K562 (cell line): ENCODE measurements around the gene CSTPP1. TPM values are rescaled to one million over a fixed set of nuclear protein-coding genes. Genes with fewer than 3 reads are reported as not detected.

Experiments
- ATAC-seq: fragments of 200-7000 bp; cut with Tn5 transposase; 3 replicates; pipeline ENCODE4 v1.9.1; 2020; ENCODE audit warnings: moderate library complexity
- BruUV-seq: library from RNA; stranded (reverse); fragments of 400-500 nt; replicated peaks from 2 replicates; lab custom pipeline; 2021; lab: Mats Ljungman, UMichigan
- CTCF ChIA-PET: fragments of 300-600 bp; formaldehyde crosslinking; extraction: SDS; loops from one replicate; lab custom pipeline; 2021; ENCODE audit warnings: low intra/inter-chr PET ratio; lab: Yijun Ruan, JAX
- POLR2A ChIA-PET: fragments of 300-600, 350-650 bp; sonication (Branson Sonifier 250); formaldehyde crosslinking; extraction: SDS; loops from one replicate; lab custom pipeline; 2021; ENCODE audit warnings: antibody characterized with exemption, inconsistent platforms; lab: Yijun Ruan, JAX
- DNase-seq, 4 experiments: peaks; one replicate each; pipeline versions ENCODE4 v3.0.0 to v3.0.0-alpha.2; 2011 to 2018; ENCODE audit warnings: low spot score in 3 of 4, mixed read lengths in 3 of 4; ENCODE audit errors: extremely low read depth in 1 of 4
- FAIRE-seq: peaks from 2 replicates; lab custom pipeline; 2011; peaks lifted over from hg19 to GRCh38; lab: Jason Lieb, UNC
- H2AFZ ChIP-seq: 2 replicates; pipeline ENCODE4 v1.6.0; 2011; ENCODE audit warnings: low read depth, low read length, control low read depth, inconsistent platforms
- H3K27ac ChIP-seq: fragments of 200-600 bp; 3 replicates; pipeline ENCODE4 v1.8.0; 2011; ENCODE audit warnings: low read depth, mild to moderate bottlenecking, control low read depth, inconsistent platforms, low read length, moderate library complexity, mixed read lengths; ENCODE audit errors: extremely low read depth
- H3K27me3 ChIP-seq, 2 experiments: fragments of 300-600 bp in 1 of 2; 2 replicates in 1 of 2; 3 replicates in 1 of 2; pipeline versions ENCODE4 v1.6.0 to v1.8.0; 2011; ENCODE audit warnings: inconsistent platforms in 2 of 2, low read length in 2 of 2, mild to moderate bottlenecking in 1 of 2, mixed read lengths in 1 of 2, moderate library complexity in 1 of 2; ENCODE audit not compliant: control insufficient read depth in 2 of 2, insufficient read depth in 2 of 2
- H3K36me3 ChIP-seq: fragments of 300-600 bp; 3 replicates; pipeline ENCODE4 v1.8.0; 2011; ENCODE audit warnings: mild to moderate bottlenecking, low read length, inconsistent platforms; ENCODE audit not compliant: control insufficient read depth, insufficient read depth
- H3K4me1 ChIP-seq, 2 experiments: fragments of 200-600 bp in 1 of 2; replicated peaks in 1 of 2; 2 replicates in 1 of 2; 3 replicates in 1 of 2; pipeline versions ENCODE4 v1.5.1 to v1.8.0; 2011; ENCODE audit warnings: inconsistent platforms in 2 of 2, low read length in 2 of 2, mild to moderate bottlenecking in 1 of 2, mixed read lengths in 1 of 2, moderate library complexity in 1 of 2; ENCODE audit not compliant: control insufficient read depth in 2 of 2, insufficient read depth in 2 of 2
- H3K4me2 ChIP-seq: 2 replicates; pipeline ENCODE4 v1.6.1; 2011; ENCODE audit warnings: low read length, control low read depth, inconsistent platforms, mixed read lengths; ENCODE audit not compliant: insufficient read depth
- H3K4me3 ChIP-seq: fragments of 200-600 bp; sonication (generic), shearing (Covaris generic); 2 replicates; pipeline ENCODE4 v1.5.1; 2016; ENCODE audit warnings: control low read depth, inconsistent platforms
- H3K79me2 ChIP-seq: fragments of 200-600 bp; 3 replicates; pipeline ENCODE4 v1.8.0; 2011; ENCODE audit warnings: low read length, inconsistent platforms; ENCODE audit not compliant: control insufficient read depth, insufficient read depth
- H3K9ac ChIP-seq, 2 experiments: 2 replicates each; pipeline versions ENCODE4 v1.6.0 to v1.6.1; 2011; ENCODE audit warnings: low read depth in 2 of 2, low read length in 2 of 2, control low read depth in 1 of 2, inconsistent platforms in 1 of 2, mild to moderate bottlenecking in 1 of 2, mixed read lengths in 1 of 2; ENCODE audit not compliant: insufficient read depth in 1 of 2
- H3K9me1 ChIP-seq: one replicate; pipeline ENCODE4 v1.6.0; 2011; ENCODE audit warnings: inconsistent platforms, mild to moderate bottlenecking, low read length, moderate library complexity; ENCODE audit not compliant: control insufficient read depth, insufficient read depth
- H3K9me3 ChIP-seq: replicated peaks from 2 replicates; pipeline ENCODE4 v1.5.1; 2011; ENCODE audit warnings: low read depth, low read length, inconsistent platforms; ENCODE audit not compliant: control insufficient read depth, insufficient read depth
- H4K20me1 ChIP-seq: replicated peaks from 2 replicates; pipeline ENCODE4 v1.6.1; 2011; ENCODE audit warnings: low read length, inconsistent platforms, mixed read lengths; ENCODE audit not compliant: control insufficient read depth, insufficient read depth
- COPS2 ChIP-seq: fragments of 450-650 bp; conservative IDR thresholded peaks from 2 replicates; pipeline ENCODE4 v1.6.1; 2016; ENCODE audit warnings: mild to moderate bottlenecking, moderate library complexity
- DEAF1 ChIP-seq: fragments of 450-650 bp; formaldehyde crosslinking; IDR thresholded peaks from 2 replicates; pipeline ENCODE4 v1.4.0; 2020; ENCODE audit warnings: mild to moderate bottlenecking, moderate library complexity
- KLF16 ChIP-seq: IDR thresholded peaks from 2 replicates; pipeline ENCODE4 v1.6.1; 2016; ENCODE audit warnings: antibody characterized with exemption
- PTTG1 ChIP-seq: fragments of 450-650 bp; IDR thresholded peaks from 2 replicates; pipeline ENCODE4 v1.6.1; 2016; ENCODE audit warnings: low read depth, mild to moderate bottlenecking, missing genetic modification characterization, missing compliant biosample characterization
- STAG1 ChIP-seq: sonication (generic); formaldehyde crosslinking; IDR thresholded peaks from 2 replicates; pipeline ENCODE4 v1.5.0; 2020; ENCODE audit warnings: missing genetic modification reagents, borderline replicate concordance
- XRCC5 ChIP-seq: fragments of 200-400 bp; formaldehyde crosslinking; IDR thresholded peaks from 2 replicates; pipeline ENCODE4 v1.6.1; 2017; ENCODE audit warnings: low read depth, mild to moderate bottlenecking, low read length
- WGBS: fragments of 100-300 bp; shearing (Covaris generic); methylation state at CpG from one replicate; pipeline ENCODE4 v1.1.6; 2016; ENCODE audit warnings: low coverage, mixed read lengths; ENCODE audit not compliant: insufficient coverage; ENCODE audit errors: missing lambda C conversion rate; 5-methylcytosine and 5-hydroxymethylcytosine counted together
- in situ Hi-C: fragments of 300-500 bp; cut with MboI; formaldehyde crosslinking; loops from 4 replicates; pipeline ENCODE4 v1.15.0; 2018; ENCODE audit warnings: inconsistent platforms, mixed read lengths
- intact Hi-C: fragments of 100-400 bp; cut with micrococcal nuclease; formaldehyde crosslinking; loops from 2 replicates; pipeline ENCODE4 v1.14.2; 2022
- polyA plus RNA-seq, 8 experiments: library from polyadenylated mRNA; depleted of rRNA in 4 of 8; stranded (reverse) in 5 of 8; unstranded in 3 of 8; fragments of >200 nt; fragmentation: Nextera tagmentation in 2 of 8; fragmentation: Illumina TruSeq in 1 of 8; extraction: Ambion mirVana in 2 of 8; extraction: Trizol in 1 of 8; gene quantifications; 2 replicates each; pipeline versions ENCODE4 v1.2.1 to v1.2.3, GENCODE V29; 2011 to 2014; ENCODE audit warnings: inconsistent platforms in 1 of 8, missing spikeins in 1 of 8
- total RNA-seq, 7 experiments: library from RNA; depleted of rRNA in 6 of 7; stranded (reverse); fragments of >200 nt in 6 of 7; fragmentation: Illumina TruSeq in 2 of 7; extraction: Trizol in 2 of 7; gene quantifications; 2 replicates each; pipeline versions ENCODE4 v1.2.1 to v1.2.3, GENCODE V29; 2011 to 2021; ENCODE audit warnings: low replicate concordance in 1 of 7
- TF ChIP-seq, protein P1 (sequence below), 2 experiments: fragments of 450-650 bp; formaldehyde crosslinking in 1 of 2; IDR thresholded peaks; 2 replicates each; pipeline versions ENCODE4 v1.4.0 to v1.6.1; 2014 to 2020; ENCODE audit warnings: mild to moderate bottlenecking in 2 of 2, borderline replicate concordance in 1 of 2, low read depth in 1 of 2
- TF ChIP-seq, protein P2 (sequence below): sonication (generic); formaldehyde crosslinking; IDR thresholded peaks from 2 replicates; pipeline ENCODE4 v1.8.0; 2022; ENCODE audit warnings: missing genetic modification reagents, mild to moderate bottlenecking, moderate library complexity, borderline replicate concordance

CSTPP1 gene
- total and polyA plus RNA-seq, 9 of the 15 experiments (the other 6 are each of a cell fraction or from before 2014, with no cell fraction given), result 6.5 to 17.8 (median 9.2) TPM

GRCh38 chr11:47152953-47153950 is 216.7 kb downstream of the CSTPP1 start:
- H2AFZ ChIP-seq, result no peak overlapping the region
- CTCF ChIA-PET, result interaction anchor here (0.5 to 3.5 kb wide), 3 partner anchors 24 to 263 kb away, joined by 3 to 35 read pairs (median 3); no protein-coding TSS in a partner anchor
- H3K27ac ChIP-seq, result no peak overlapping the region
- no peaks in the 10 kb centered on the region for H3K36me3 ChIP-seq
- no peaks in the 10 kb centered on the region for H3K27me3 ChIP-seq
- 33% methylated on average over 11 of the region's 11 CpGs for WGBS
- FAIRE-seq, result peak; percentile 94
- no peaks in the 10 kb centered on the region for H3K9me3 ChIP-seq
- no peak overlapping the region for H3K4me2 ChIP-seq
- H3K9me1 ChIP-seq, result no peaks in the 10 kb centered on the region
- peaks cover 14% of the 10 kb centered on the region; the same call in 1 of the 2 replicates for H4K20me1 ChIP-seq
- H3K4me3 ChIP-seq, result no peak overlapping the region
- H3K79me2 ChIP-seq, result no peaks in the 10 kb centered on the region
- peak; percentile 77 to 82 (median 80) for DNase-seq
- in situ Hi-C loops (no loop called here), intact Hi-C loops (loop anchor here (1.0 to 5.0 kb wide), 3 partner anchors 51 to 264 kb away; no protein-coding TSS in a partner anchor)
- POLR2A ChIA-PET, result interaction anchor here (0.6 to 2.0 kb wide), 8 partner anchors 8 to 673 kb away, joined by 3 to 9 read pairs (median 3); no protein-coding TSS in a partner anchor
- BruUV-seq, result no TSS peak
- peak; percentile 90 for ATAC-seq
- peaks cover 0 to 5% of the 10 kb centered on the region in 2 experiments; a peak in 2 of 5 replicates for H3K4me1 ChIP-seq
- no peak overlapping the region for H3K9ac ChIP-seq
- peak; percentile 89 for TF ChIP-seq DEAF1 (CRISPR knock-in tag)
- TF ChIP-seq, protein P1, sequence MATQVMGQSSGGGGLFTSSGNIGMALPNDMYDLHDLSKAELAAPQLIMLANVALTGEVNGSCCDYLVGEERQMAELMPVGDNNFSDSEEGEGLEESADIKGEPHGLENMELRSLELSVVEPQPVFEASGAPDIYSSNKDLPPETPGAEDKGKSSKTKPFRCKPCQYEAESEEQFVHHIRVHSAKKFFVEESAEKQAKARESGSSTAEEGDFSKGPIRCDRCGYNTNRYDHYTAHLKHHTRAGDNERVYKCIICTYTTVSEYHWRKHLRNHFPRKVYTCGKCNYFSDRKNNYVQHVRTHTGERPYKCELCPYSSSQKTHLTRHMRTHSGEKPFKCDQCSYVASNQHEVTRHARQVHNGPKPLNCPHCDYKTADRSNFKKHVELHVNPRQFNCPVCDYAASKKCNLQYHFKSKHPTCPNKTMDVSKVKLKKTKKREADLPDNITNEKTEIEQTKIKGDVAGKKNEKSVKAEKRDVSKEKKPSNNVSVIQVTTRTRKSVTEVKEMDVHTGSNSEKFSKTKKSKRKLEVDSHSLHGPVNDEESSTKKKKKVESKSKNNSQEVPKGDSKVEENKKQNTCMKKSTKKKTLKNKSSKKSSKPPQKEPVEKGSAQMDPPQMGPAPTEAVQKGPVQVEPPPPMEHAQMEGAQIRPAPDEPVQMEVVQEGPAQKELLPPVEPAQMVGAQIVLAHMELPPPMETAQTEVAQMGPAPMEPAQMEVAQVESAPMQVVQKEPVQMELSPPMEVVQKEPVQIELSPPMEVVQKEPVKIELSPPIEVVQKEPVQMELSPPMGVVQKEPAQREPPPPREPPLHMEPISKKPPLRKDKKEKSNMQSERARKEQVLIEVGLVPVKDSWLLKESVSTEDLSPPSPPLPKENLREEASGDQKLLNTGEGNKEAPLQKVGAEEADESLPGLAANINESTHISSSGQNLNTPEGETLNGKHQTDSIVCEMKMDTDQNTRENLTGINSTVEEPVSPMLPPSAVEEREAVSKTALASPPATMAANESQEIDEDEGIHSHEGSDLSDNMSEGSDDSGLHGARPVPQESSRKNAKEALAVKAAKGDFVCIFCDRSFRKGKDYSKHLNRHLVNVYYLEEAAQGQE (IDR thresholded peaks at IDR 0.05; ENCODE audit: borderline replicate concordance), result peak; percentile 90
- TF ChIP-seq, protein P1 (CRISPR knock-in tag; IDR thresholded peaks at IDR 0.05; ENCODE audit: low read depth), result no peak
- TF ChIP-seq STAG1 (CRISPR knock-in tag), result peak; percentile 85
- TF ChIP-seq PTTG1 (tag), result no peak
- peak; percentile 83; the same call in 1 of the 2 replicates for TF ChIP-seq XRCC5
- TF ChIP-seq COPS2, result no peak
- TF ChIP-seq, protein P2, sequence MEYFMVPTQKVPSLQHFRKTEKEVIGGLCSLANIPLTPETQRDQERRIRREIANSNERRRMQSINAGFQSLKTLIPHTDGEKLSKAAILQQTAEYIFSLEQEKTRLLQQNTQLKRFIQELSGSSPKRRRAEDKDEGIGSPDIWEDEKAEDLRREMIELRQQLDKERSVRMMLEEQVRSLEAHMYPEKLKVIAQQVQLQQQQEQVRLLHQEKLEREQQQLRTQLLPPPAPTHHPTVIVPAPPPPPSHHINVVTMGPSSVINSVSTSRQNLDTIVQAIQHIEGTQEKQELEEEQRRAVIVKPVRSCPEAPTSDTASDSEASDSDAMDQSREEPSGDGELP, result peak; percentile 67; the same call in 1 of the 2 replicates
- 0 out of 2 replicates have a peak, but pooled peaks have one; percentile 33 for TF ChIP-seq KLF16
